IMR-90 (cell line): Measurements from ENCODE around the gene SLC43A2. TPM values are rescaled to one million over a fixed set of nuclear protein-coding genes. Genes with fewer than 3 reads are reported as not detected.

Experiments used
- ATAC-seq: fragments of 200-7000 bp; cut with Tn5 transposase; 2 replicates; pipeline ENCODE4 v1.9.1; 2020; ENCODE audit warnings: low read depth, mild to moderate bottlenecking, moderate library complexity
- BruUV-seq: library from RNA; stranded (reverse); fragments of 400-500 nt; replicated peaks from 2 replicates; lab custom pipeline; 2021; lab: Mats Ljungman, UMichigan
- CTCF ChIA-PET: fragments of 300-600 bp; formaldehyde crosslinking; extraction: SDS; loops from one replicate; lab custom pipeline; 2021; ENCODE audit warnings: antibody characterized with exemption; lab: Yijun Ruan, JAX
- POLR2A ChIA-PET: fragments of 300-600 bp; sonication (Branson Sonifier 250); formaldehyde crosslinking; loops from one replicate; lab custom pipeline; 2022; ENCODE audit warnings: antibody characterized with exemption; ENCODE audit not compliant: unreplicated experiment; lab: Charles Lee
- DNase-seq: peaks from one replicate; pipeline ENCODE4 v3.0.0; 2013
- H2AFZ ChIP-seq: replicated peaks from 2 replicates; pipeline ENCODE3; 2013; ENCODE audit warnings: low read length, mild to moderate bottlenecking; ENCODE audit not compliant: poor library complexity
- H2AK5ac ChIP-seq: 2 replicates; pipeline ENCODE4 v1.6.1; 2013; ENCODE audit warnings: low read depth, low read length, inconsistent platforms
- H2AK9ac ChIP-seq: replicated peaks from 2 replicates; pipeline ENCODE3; 2013; ENCODE audit warnings: mild to moderate bottlenecking, low read depth, low read length, moderate library complexity; ENCODE audit not compliant: poor library complexity
- H2BK120ac ChIP-seq: 2 replicates; pipeline ENCODE4 v1.6.1; 2013; ENCODE audit warnings: low read depth, low read length, inconsistent platforms
- H2BK15ac ChIP-seq: 3 replicates; pipeline ENCODE4 v1.6.1; 2013; ENCODE audit warnings: low read depth, low read length, inconsistent platforms
- H2BK20ac ChIP-seq: 2 replicates; pipeline ENCODE4 v1.6.1; 2013; ENCODE audit warnings: low read depth, mild to moderate bottlenecking, inconsistent platforms, low read length, moderate library complexity
- H2BK5ac ChIP-seq: 2 replicates; pipeline ENCODE4 v1.6.1; 2013; ENCODE audit warnings: mild to moderate bottlenecking, low read depth, low read length, inconsistent platforms; ENCODE audit not compliant: poor library complexity, severe bottlenecking
- H3K14ac ChIP-seq: replicated peaks from 2 replicates; pipeline ENCODE4 v1.6.1; 2013; ENCODE audit warnings: low read depth, low read length, inconsistent platforms
- H3K18ac ChIP-seq: 2 replicates; pipeline ENCODE4 v1.6.1; 2013; ENCODE audit warnings: low read depth, low read length, control low read depth
- H3K23ac ChIP-seq: 2 replicates; pipeline ENCODE4 v1.6.1; 2013; ENCODE audit warnings: low read depth, low read length, inconsistent platforms
- H3K27ac ChIP-seq: 2 replicates; pipeline ENCODE4 v1.5.1; 2013; ENCODE audit warnings: mild to moderate bottlenecking, control low read depth, low read length; ENCODE audit not compliant: insufficient read depth
- H3K27me3 ChIP-seq: 2 replicates; pipeline ENCODE4 v1.6.1; 2013; ENCODE audit warnings: low read length; ENCODE audit not compliant: control insufficient read depth, insufficient read depth
- H3K36me3 ChIP-seq: 2 replicates; pipeline ENCODE4 v1.6.1; 2013; ENCODE audit warnings: low read length, mixed read lengths; ENCODE audit not compliant: control insufficient read depth, insufficient read depth
- H3K4ac ChIP-seq: 2 replicates; pipeline ENCODE4 v1.6.1; 2013; ENCODE audit warnings: low read depth, low read length, inconsistent platforms
- H3K4me1 ChIP-seq: 2 replicates; pipeline ENCODE4 v1.6.1; 2013; ENCODE audit warnings: low read length, mixed read lengths; ENCODE audit not compliant: control insufficient read depth, insufficient read depth
- H3K4me2 ChIP-seq: 2 replicates; pipeline ENCODE4 v1.6.1; 2013; ENCODE audit warnings: low read depth, mild to moderate bottlenecking, control low read depth, low read length, moderate library complexity
- H3K4me3 ChIP-seq: 2 replicates; pipeline ENCODE4 v1.5.1; 2013; ENCODE audit warnings: low read depth, mild to moderate bottlenecking, control low read depth, low read length, moderate library complexity; ENCODE audit not compliant: insufficient read depth
- H3K56ac ChIP-seq: 2 replicates; pipeline ENCODE4 v1.6.1; 2013; ENCODE audit warnings: low read length, inconsistent platforms; ENCODE audit not compliant: insufficient read depth; ENCODE audit errors: extremely low read depth
- H3K79me1 ChIP-seq, 2 experiments: 2 replicates each; pipeline ENCODE4 v1.6.1; 2013; ENCODE audit warnings: low read length in 2 of 2, inconsistent platforms in 1 of 2, low read depth in 1 of 2
- H3K9ac ChIP-seq: 2 replicates; pipeline ENCODE4 v1.6.1; 2013; ENCODE audit warnings: low read depth, low read length, control low read depth
- H3K9me1 ChIP-seq: 2 replicates; pipeline ENCODE4 v1.6.1; 2013; ENCODE audit warnings: low read length, inconsistent platforms; ENCODE audit not compliant: insufficient read depth
- H3K9me3 ChIP-seq: 2 replicates; pipeline ENCODE4 v1.6.1; 2013; ENCODE audit warnings: low read length; ENCODE audit not compliant: control insufficient read depth, insufficient read depth
- H4K20me1 ChIP-seq: 2 replicates; pipeline ENCODE4 v1.6.1; 2013; ENCODE audit warnings: low read length, inconsistent platforms; ENCODE audit not compliant: insufficient read depth
- H4K5ac ChIP-seq: 2 replicates; pipeline ENCODE4 v1.6.1; 2013; ENCODE audit warnings: mild to moderate bottlenecking, low read depth, low read length, control low read depth
- H4K8ac ChIP-seq, 2 experiments: 2 replicates each; pipeline ENCODE4 v1.6.1; 2013; ENCODE audit warnings: low read depth in 2 of 2, low read length in 2 of 2, control low read depth in 1 of 2, inconsistent platforms in 1 of 2
- H4K91ac ChIP-seq: 2 replicates; pipeline ENCODE4 v1.6.1; 2013; ENCODE audit warnings: low read depth, low read length, inconsistent platforms; ENCODE audit not compliant: insufficient read depth
- MXI1 ChIP-seq: IDR thresholded peaks from 2 replicates; pipeline ENCODE4 v1.6.1; 2012; ENCODE audit warnings: low read depth, mild to moderate bottlenecking, low read length, moderate library complexity, borderline replicate concordance
- NFE2L2 ChIP-seq: fragments of 150-350 bp; IDR thresholded peaks from 2 replicates; pipeline ENCODE4 v1.6.1; 2016; ENCODE audit warnings: low read depth, mild to moderate bottlenecking, low read length
- RCOR1 ChIP-seq: IDR thresholded peaks from 2 replicates; pipeline ENCODE4 v1.6.1; 2012; ENCODE audit warnings: mild to moderate bottlenecking, low read length, improper control_type of control experiment; ENCODE audit not compliant: insufficient replicate concordance
- RFX5 ChIP-seq: IDR thresholded peaks from 2 replicates; pipeline ENCODE4 v1.8.0; 2012; ENCODE audit warnings: low read depth, mild to moderate bottlenecking, low read length, moderate library complexity
- SMC3 ChIP-seq: fragments of 150-350 bp; IDR thresholded peaks from 2 replicates; pipeline ENCODE4 v1.6.1; 2016; ENCODE audit warnings: low read depth, mild to moderate bottlenecking, antibody characterized with exemption, low read length, moderate library complexity
- WGBS, 2 experiments: methylation state at CpG; one replicate each; pipeline versions ENCODE4 v1.1.5 to v1.1.7; 2013; ENCODE audit warnings: missing lambda C conversion rate in 2 of 2; ENCODE audit not compliant: insufficient read length in 1 of 2; ENCODE audit errors: extremely low coverage in 2 of 2; 5-methylcytosine and 5-hydroxymethylcytosine counted together
- dilution Hi-C: fragments of 300-500 bp; cut with HindIII; formaldehyde crosslinking; loops from one replicate; pipeline ENCODE4 v1.14.3; 2018; ENCODE audit warnings: low sequenced_read_pairs; ENCODE audit not compliant: unreplicated experiment
- in situ Hi-C: fragments of 300-500 bp; cut with MboI; formaldehyde crosslinking; loops from 3 replicates; pipeline ENCODE4 v1.14.3; 2019; ENCODE audit warnings: low sequenced_read_pairs, inconsistent platforms, mixed read lengths
- intact Hi-C: fragments of 100-400 bp; cut with micrococcal nuclease; formaldehyde crosslinking; loops from 2 replicates; pipeline ENCODE4 v1.10.0; 2022
- polyA plus RNA-seq, 3 experiments: library from polyadenylated mRNA; depleted of rRNA; stranded (reverse); fragments of >200 nt; gene quantifications; 2 replicates each; pipeline ENCODE4 v1.2.3, GENCODE V29; 2012; ENCODE audit warnings: low replicate concordance in 1 of 3
- total RNA-seq: library from RNA; depleted of rRNA; stranded (reverse); fragments of >200 nt; gene quantifications from 2 replicates; pipeline ENCODE4 v1.2.3, GENCODE V29; 2012
- TF ChIP-seq, protein P1 (sequence below): fragments of 150-350 bp; IDR thresholded peaks from 2 replicates; pipeline ENCODE4 v1.6.1; 2017; ENCODE audit warnings: mild to moderate bottlenecking, antibody characterized with exemption, low read length, low read depth

SLC43A2 gene
- total and polyA plus RNA-seq, 2 of the 4 experiments (the other 2 are of a cell fraction), result 3.8 to 9.0 TPM

- H3K56ac ChIP-seq, result no peak overlapping the region
- H4K20me1 ChIP-seq, result no peaks in the 10 kb centered on the region
- ChIA-PET CTCF (no interaction called here), POLR2A (no interaction called here)
- no peak overlapping the region for H4K8ac ChIP-seq
- no peak overlapping the region for H2BK5ac ChIP-seq
- H3K9me1 ChIP-seq, result no peaks in the 10 kb centered on the region
- intact Hi-C loops (no loop called here), in situ Hi-C loops (no loop called here), dilution Hi-C loops (no loop called here)
- DNase-seq (no peak), ATAC-seq (no peak)
- H3K79me1 ChIP-seq, result no peaks in the 10 kb centered on the region
- no peak overlapping the region for H3K4me2 ChIP-seq
- H2BK15ac ChIP-seq, result no peak overlapping the region
- 100% methylated on average over 1 of the region's 13 CpGs; no CpG with 5 or more reads in 1 of the 2 experiments for WGBS, 2 experiments
- no peak overlapping the region for H2AK9ac ChIP-seq
- no peak overlapping the region for H3K18ac ChIP-seq
- H3K23ac ChIP-seq, result no peak overlapping the region
- peaks cover 3% of the 10 kb centered on the region; the same call in 1 of the 2 replicates for H3K4me1 ChIP-seq
- no peak overlapping the region for H2AK5ac ChIP-seq
- H3K14ac ChIP-seq, result no peak overlapping the region
- no peak overlapping the region for H3K4me3 ChIP-seq
- no peak overlapping the region for H3K4ac ChIP-seq
- H3K27me3 ChIP-seq, result no peaks in the 10 kb centered on the region
- no peaks in the 10 kb centered on the region for H3K36me3 ChIP-seq
- no peak for TF ChIP-seq MXI1
- TF ChIP-seq, protein P1, sequence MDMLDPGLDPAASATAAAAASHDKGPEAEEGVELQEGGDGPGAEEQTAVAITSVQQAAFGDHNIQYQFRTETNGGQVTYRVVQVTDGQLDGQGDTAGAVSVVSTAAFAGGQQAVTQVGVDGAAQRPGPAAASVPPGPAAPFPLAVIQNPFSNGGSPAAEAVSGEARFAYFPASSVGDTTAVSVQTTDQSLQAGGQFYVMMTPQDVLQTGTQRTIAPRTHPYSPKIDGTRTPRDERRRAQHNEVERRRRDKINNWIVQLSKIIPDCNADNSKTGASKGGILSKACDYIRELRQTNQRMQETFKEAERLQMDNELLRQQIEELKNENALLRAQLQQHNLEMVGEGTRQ, result no peak
- TF ChIP-seq SMC3, result no peak
- no peak for TF ChIP-seq RFX5
- TF ChIP-seq NFE2L2, result no peak
- TF ChIP-seq RCOR1, result no peak
- H3K9me3 ChIP-seq, result no peaks in the 10 kb centered on the region
- H4K5ac ChIP-seq, result no peak overlapping the region
- peak overlapping the region; percentile 32 for H2AFZ ChIP-seq
- H3K9ac ChIP-seq, result no peak overlapping the region
- no peak overlapping the region for H2BK120ac ChIP-seq
- no peak overlapping the region for H4K91ac ChIP-seq
- BruUV-seq, result no TSS peak
- no peak overlapping the region for H2BK20ac ChIP-seq
- H3K27ac ChIP-seq, result no peak overlapping the region
Observed at GRCh38 chr17:1620486-1620885, 8.1 kb downstream of the SLC43A2 start.
